Bronchial epithelial cell (primary cell): ENCODE measurements around the gene MAGEB16. TPM values are rescaled to one million over a fixed set of nuclear protein-coding genes. Genes with fewer than 3 reads are reported as not detected.

ENCODE experiments used
- DNase-seq: peaks from one replicate; pipeline ENCODE4 v3.0.0-alpha.2; 2010; ENCODE audit warnings: low read depth
- FAIRE-seq: peaks from 2 replicates; lab custom pipeline; 2011; peaks lifted over from hg19 to GRCh38; lab: Jason Lieb, UNC
- H3K27me3 ChIP-seq: 2 replicates; pipeline ENCODE4 v1.5.1; 2011; ENCODE audit warnings: low read length; ENCODE audit not compliant: control insufficient read depth, insufficient read depth
- H3K36me3 ChIP-seq: 2 replicates; pipeline ENCODE4 v1.5.1; 2011; ENCODE audit warnings: low read length; ENCODE audit not compliant: control insufficient read depth, insufficient read depth
- H3K4me3 ChIP-seq: 2 replicates; pipeline ENCODE4 v1.5.1; 2011; ENCODE audit warnings: mild to moderate bottlenecking, low read depth, low read length, control low read depth
- CTCF ChIP-seq: IDR thresholded peaks from 2 replicates; pipeline ENCODE4 v1.5.1; 2011; ENCODE audit warnings: mild to moderate bottlenecking, moderate library complexity, low read length, control low read depth, inconsistent platforms; ENCODE audit not compliant: insufficient read depth, severe bottlenecking
- total RNA-seq: library from RNA; depleted of rRNA; stranded (reverse); fragments of >200 nt; gene quantifications from 2 replicates; pipeline ENCODE4 v1.2.1, GENCODE V29; 2014

Gene MAGEB16
- total RNA-seq, 1 donor from 2014 or later: not detected

GRCh38 chrX:35800474-35800873 lies 2.3 kb downstream of the MAGEB16 start:
- H3K27me3 ChIP-seq: no peaks in the 10 kb centered on the region
- DNase-seq: no peak
- TF ChIP-seq CTCF: no peak
- no peak overlapping the region for H3K4me3 ChIP-seq
- FAIRE-seq: no peak
- no peaks in the 10 kb centered on the region for H3K36me3 ChIP-seq

DNA sequence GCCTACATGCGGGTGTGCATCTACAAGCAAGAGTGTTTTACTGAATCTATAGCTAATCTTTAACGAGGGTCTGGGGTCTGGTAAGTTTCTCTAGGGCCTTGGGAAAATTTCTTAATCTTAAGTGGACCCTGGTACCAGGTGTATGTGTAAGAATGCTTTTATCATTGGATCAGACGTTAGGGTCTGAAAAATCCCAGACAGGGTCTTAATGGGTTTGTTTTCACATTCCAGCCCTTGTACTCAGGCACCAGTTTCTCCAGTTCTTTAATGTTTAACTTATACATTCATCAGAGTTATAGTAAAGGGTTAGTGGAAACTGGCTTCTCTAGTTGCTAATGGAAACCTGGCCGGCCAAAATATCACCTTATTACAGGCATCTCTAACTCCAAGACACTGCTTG lies 11.6 kb downstream of the MAGEB16 start:
- no peaks in the 10 kb centered on the region for H3K36me3 ChIP-seq
- FAIRE-seq (no peak), DNase-seq (no peak)
- TF ChIP-seq CTCF: no peak
- H3K4me3 ChIP-seq: no peak overlapping the region
- H3K27me3 ChIP-seq: no peaks in the 10 kb centered on the region

DNA sequence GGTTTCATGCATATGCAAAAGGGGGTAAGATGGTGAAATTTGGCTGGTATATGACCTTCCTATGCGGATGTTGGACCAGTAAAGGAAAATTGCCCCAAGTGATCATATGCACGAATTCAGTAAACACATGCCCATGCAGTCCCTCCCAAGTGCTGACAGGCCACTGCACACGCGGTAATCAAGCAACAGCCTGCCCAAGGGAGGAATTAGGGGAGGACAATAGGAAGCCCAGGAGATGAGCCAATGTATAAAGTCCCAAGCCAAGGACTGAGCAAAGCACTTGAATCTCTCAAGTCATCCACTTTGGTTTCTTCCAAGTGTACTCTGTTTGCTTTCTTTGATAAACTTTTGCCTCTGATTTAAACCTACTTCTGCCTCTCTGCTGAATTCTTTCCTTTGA lies 21.1 kb downstream of the MAGEB16 start:
- DNase-seq (peak; percentile 59), FAIRE-seq (no peak)
- TF ChIP-seq CTCF: no peak
- Histone ChIP-seq H3K36me3 (no peaks in the 10 kb centered on the region), H3K4me3 (no peak overlapping the region), H3K27me3 (no peaks in the 10 kb centered on the region)

DNA sequence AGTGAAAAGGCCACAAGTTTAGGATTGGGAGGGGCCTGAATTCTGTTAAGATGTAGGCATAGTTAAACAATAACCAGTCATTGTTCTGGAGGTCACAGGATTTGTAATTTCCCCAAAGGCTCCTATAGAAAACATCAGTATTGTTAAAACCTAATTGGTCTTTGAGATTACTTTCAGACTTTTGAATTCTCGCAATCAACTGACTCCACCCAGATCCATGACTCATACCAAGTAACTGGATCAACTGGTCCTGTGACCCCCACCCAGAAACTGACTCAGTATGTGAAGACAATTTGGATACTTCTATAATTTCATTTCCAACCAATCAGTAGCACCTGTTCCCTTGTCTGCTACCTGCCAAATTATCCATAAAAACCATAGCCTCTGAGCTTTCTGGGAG lies 28.4 kb downstream of the MAGEB16 start:
- Histone ChIP-seq H3K36me3 (no peaks in the 10 kb centered on the region), H3K4me3 (no peak overlapping the region), H3K27me3 (no peaks in the 10 kb centered on the region)
- DNase-seq (peak; percentile 65), FAIRE-seq (no peak)
- TF ChIP-seq CTCF: no peak

- DNase-seq (no peak), FAIRE-seq (no peak)
- no peak overlapping the region for H3K4me3 ChIP-seq
- no peaks in the 10 kb centered on the region for H3K36me3 ChIP-seq
- no peak for TF ChIP-seq CTCF
- H3K27me3 ChIP-seq: no peaks in the 10 kb centered on the region
These were observed 31.4 kb downstream of the MAGEB16 start for GRCh38 chrX:35829501-35829900.

DNA sequence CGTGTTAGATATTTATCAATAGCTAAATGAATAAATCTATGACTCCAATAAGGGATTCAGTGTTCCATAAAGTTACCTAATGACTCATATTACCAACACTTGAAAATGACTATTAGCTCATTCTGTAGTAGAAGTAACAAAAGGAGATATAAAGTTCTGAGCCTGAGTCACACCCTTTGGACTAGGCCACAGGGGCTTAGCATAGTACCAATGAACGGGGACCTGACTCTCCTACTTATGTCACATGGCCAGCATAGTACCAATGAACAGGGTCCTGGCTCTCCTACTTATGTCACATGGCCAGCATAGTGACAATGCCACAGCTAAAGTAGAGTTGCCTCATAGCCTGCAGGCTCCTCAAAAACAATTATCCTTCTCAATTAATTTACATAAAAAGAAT lies 43.7 kb downstream of the MAGEB16 start:
- Histone ChIP-seq H3K36me3 (no peaks in the 10 kb centered on the region), H3K4me3 (no peak overlapping the region), H3K27me3 (no peaks in the 10 kb centered on the region)
- FAIRE-seq (no peak), DNase-seq (peak; percentile 60)
- no peak for TF ChIP-seq CTCF
